HepG2 (cell line): Measurements from ENCODE around the gene SRGAP3. TPM values are rescaled to one million over a fixed set of nuclear protein-coding genes. Genes with fewer than 3 reads are reported as not detected.

Experiments
- ATAC-seq: fragments of 200-7000 bp; cut with Tn5 transposase; 3 replicates; pipeline ENCODE4 v1.9.1; 2020; ENCODE audit warnings: mild to moderate bottlenecking, moderate library complexity
- BruUV-seq: library from RNA; stranded (reverse); fragments of 400-500 nt; replicated peaks from 2 replicates; lab custom pipeline; 2021; lab: Mats Ljungman, UMichigan
- CTCF ChIA-PET: fragments of 300-600 bp; formaldehyde crosslinking; extraction: SDS; loops from one replicate; lab custom pipeline; 2021; ENCODE audit warnings: low total read pairs, inconsistent platforms, low intra/inter-chr PET ratio; lab: Yijun Ruan, JAX
- POLR2A ChIA-PET: fragments of 350-600 bp; sonication (Branson Sonifier 250); formaldehyde crosslinking; loops from one replicate; lab custom pipeline; 2020; ENCODE audit warnings: antibody characterized with exemption, inconsistent platforms; lab: Yijun Ruan, JAX
- DNase-seq: peaks from one replicate; pipeline ENCODE4 v3.0.0-alpha.2; 2015; ENCODE audit warnings: low spot score
- FAIRE-seq: peaks from 3 replicates; lab custom pipeline; 2011; peaks lifted over from hg19 to GRCh38; lab: Jason Lieb, UNC
- H2AFZ ChIP-seq: one replicate; pipeline ENCODE4 v1.6.1; 2011; ENCODE audit warnings: low read length, inconsistent platforms
- H3K27ac ChIP-seq: fragments of 300-600 bp; 3 replicates; pipeline ENCODE4 v1.8.0; 2011; ENCODE audit warnings: mixed run types, mild to moderate bottlenecking, mixed read lengths, low read length, inconsistent platforms; ENCODE audit not compliant: insufficient read depth; ENCODE audit errors: extremely low read length
- H3K27me3 ChIP-seq, 2 experiments: fragments of 200-600 bp in 1 of 2; 2 replicates in 1 of 2; 3 replicates in 1 of 2; pipeline versions ENCODE4 v1.6.0 to v1.8.0; 2011; ENCODE audit warnings: low read length in 2 of 2, mild to moderate bottlenecking in 2 of 2, moderate library complexity in 2 of 2, inconsistent platforms in 1 of 2; ENCODE audit not compliant: insufficient read depth in 2 of 2, control insufficient read depth in 1 of 2
- H3K36me3 ChIP-seq, 2 experiments: fragments of 200-600 bp in 1 of 2; replicated peaks in 1 of 2; 2 replicates in 1 of 2; 3 replicates in 1 of 2; pipeline versions ENCODE4 v1.5.1 to v1.8.0; 2011; ENCODE audit warnings: low read length in 2 of 2, inconsistent platforms in 1 of 2; ENCODE audit not compliant: insufficient read depth in 2 of 2, control insufficient read depth in 1 of 2
- H3K4me1 ChIP-seq: 2 replicates; pipeline ENCODE4 v1.5.1; 2012; ENCODE audit warnings: low read length, inconsistent platforms; ENCODE audit not compliant: insufficient read depth
- H3K4me2 ChIP-seq: 2 replicates; pipeline ENCODE4 v1.6.0; 2011; ENCODE audit warnings: low read depth, low read length, inconsistent platforms
- H3K4me3 ChIP-seq, 3 experiments: fragments of 200-600 bp in 1 of 3; sonication (generic), shearing (Covaris generic) in 1 of 3; replicated peaks in 1 of 3; 2 replicates each; pipeline ENCODE4 v1.5.1; 2011 to 2016; ENCODE audit warnings: low read length in 3 of 3, inconsistent platforms in 2 of 3, low read depth in 2 of 3, mild to moderate bottlenecking in 2 of 3, control low read depth in 1 of 3, mixed read lengths in 1 of 3; ENCODE audit not compliant: insufficient read depth in 1 of 3
- H3K79me2 ChIP-seq: one replicate; pipeline ENCODE4 v1.6.1; 2011; ENCODE audit warnings: low read length, inconsistent platforms; ENCODE audit not compliant: insufficient read depth
- H3K9ac ChIP-seq: 2 replicates; pipeline ENCODE4 v1.6.0; 2011; ENCODE audit warnings: mild to moderate bottlenecking, low read depth, low read length, inconsistent platforms; ENCODE audit not compliant: insufficient read depth
- H3K9me3 ChIP-seq: 2 replicates; pipeline ENCODE4 v1.5.1; 2012; ENCODE audit warnings: mild to moderate bottlenecking, low read length
- H4K20me1 ChIP-seq: 2 replicates; pipeline ENCODE4 v1.6.0; 2011; ENCODE audit warnings: inconsistent platforms, mild to moderate bottlenecking, low read length, moderate library complexity; ENCODE audit not compliant: insufficient read depth
- ERF ChIP-seq: IDR thresholded peaks from 2 replicates; pipeline ENCODE4 v1.6.1; 2018; ENCODE audit warnings: missing biosample characterization, missing genetic modification reagents
- FOXC1 ChIP-seq: sonication (generic); formaldehyde crosslinking; IDR thresholded peaks from 2 replicates; pipeline ENCODE4 v1.8.0; 2022; ENCODE audit warnings: mild to moderate bottlenecking, missing genetic modification reagents, borderline replicate concordance
- FOXJ3 ChIP-seq: sonication (generic); formaldehyde crosslinking; IDR thresholded peaks from 2 replicates; pipeline ENCODE4 v1.4.0; 2020; ENCODE audit warnings: missing genetic modification reagents, mild to moderate bottlenecking, borderline replicate concordance
- FOXK2 ChIP-seq: fragments of 450-650 bp; IDR thresholded peaks from 2 replicates; pipeline ENCODE4 v1.6.1; 2016
- HOXA9 ChIP-seq: sonication (generic); formaldehyde crosslinking; IDR thresholded peaks from 2 replicates; pipeline ENCODE4 v1.8.1; 2022; ENCODE audit warnings: missing genetic modification reagents, mild to moderate bottlenecking, moderate library complexity, borderline replicate concordance
- NR1H2 ChIP-seq: sonication (generic); formaldehyde crosslinking; IDR thresholded peaks from 2 replicates; pipeline ENCODE4 v1.8.1; 2022; ENCODE audit warnings: low read depth, missing genetic modification reagents, borderline replicate concordance
- PTBP1 ChIP-seq: fragments of 200-400 bp; formaldehyde crosslinking; IDR thresholded peaks from 2 replicates; pipeline ENCODE4 v1.6.1; 2018; ENCODE audit warnings: low read length, low read depth; ENCODE audit not compliant: poor library complexity, severe bottlenecking
- RBFOX2 ChIP-seq: fragments of 200-400 bp; formaldehyde crosslinking; IDR thresholded peaks from 2 replicates; pipeline ENCODE4 v1.6.1; 2017; ENCODE audit warnings: low read depth, mild to moderate bottlenecking, low read length
- YEATS4 ChIP-seq: sonication (generic); formaldehyde crosslinking; IDR thresholded peaks from 2 replicates; pipeline ENCODE4 v1.4.0; 2020; ENCODE audit warnings: missing genetic modification reagents, borderline replicate concordance
- ZIK1 ChIP-seq: sonication (generic); formaldehyde crosslinking; IDR thresholded peaks from 2 replicates; pipeline ENCODE4 v1.5.0; 2020; ENCODE audit warnings: mild to moderate bottlenecking, low read depth, missing genetic modification reagents, borderline replicate concordance
- ZNF775 ChIP-seq: sonication (generic); formaldehyde crosslinking; IDR thresholded peaks from 2 replicates; pipeline ENCODE4 v1.4.0; 2020; ENCODE audit warnings: missing genetic modification reagents, mild to moderate bottlenecking, moderate library complexity, borderline replicate concordance
- ZSCAN31 ChIP-seq: sonication (generic); formaldehyde crosslinking; IDR thresholded peaks from 2 replicates; pipeline ENCODE4 v1.5.0; 2020; ENCODE audit warnings: low read depth, mild to moderate bottlenecking, missing genetic modification reagents
- WGBS: methylation state at CpG from one replicate; pipeline ENCODE4 v1.1.6; 2017; ENCODE audit warnings: low lambda C conversion rate; 5-methylcytosine and 5-hydroxymethylcytosine counted together
- in situ Hi-C: cut with HindIII; loops from 2 replicates; pipeline ENCODE4 v1.10.0; 2017; ENCODE audit warnings: low pct_unique_long_range_greater_than_20kb; ENCODE audit not compliant: extremely low pct_ligation_motif_present
- intact Hi-C: fragments of 100-400 bp; cut with micrococcal nuclease; formaldehyde crosslinking; loops from one replicate; pipeline ENCODE4 v1.10.0; 2022; ENCODE audit not compliant: unreplicated experiment
- polyA plus RNA-seq, 8 experiments: library from polyadenylated mRNA; depleted of rRNA in 3 of 8; stranded (reverse) in 7 of 8; unstranded in 1 of 8; fragments of >200 nt; fragmentation: Illumina TruSeq in 4 of 8; extraction: Trizol in 4 of 8; gene quantifications; 2 replicates each; pipeline versions ENCODE4 v1.2.1 to v1.2.3, GENCODE V29; 2011 to 2016; ENCODE audit warnings: low read depth in 4 of 8, missing spikeins in 1 of 8, mixed read lengths in 1 of 8; ENCODE audit not compliant: insufficient read depth in 1 of 8
- total RNA-seq, 5 experiments: library from RNA; depleted of rRNA; stranded (reverse); fragments of >200 nt; fragmentation: Illumina TruSeq; extraction: Trizol; gene quantifications; 2 replicates each; pipeline ENCODE4 v1.2.3, GENCODE V29; 2016; ENCODE audit warnings: low read depth in 1 of 5
- TF ChIP-seq, protein P1 (sequence below): sonication (generic); formaldehyde crosslinking; IDR thresholded peaks from 2 replicates; pipeline ENCODE4 v1.4.0; 2020; ENCODE audit warnings: mild to moderate bottlenecking, missing genetic modification reagents

SRGAP3 gene
- total and polyA plus RNA-seq, 2 of the 13 experiments (the other 11 are each of a cell fraction or from before 2014, with no cell fraction given): 1.2 to 1.4 TPM

DNA sequence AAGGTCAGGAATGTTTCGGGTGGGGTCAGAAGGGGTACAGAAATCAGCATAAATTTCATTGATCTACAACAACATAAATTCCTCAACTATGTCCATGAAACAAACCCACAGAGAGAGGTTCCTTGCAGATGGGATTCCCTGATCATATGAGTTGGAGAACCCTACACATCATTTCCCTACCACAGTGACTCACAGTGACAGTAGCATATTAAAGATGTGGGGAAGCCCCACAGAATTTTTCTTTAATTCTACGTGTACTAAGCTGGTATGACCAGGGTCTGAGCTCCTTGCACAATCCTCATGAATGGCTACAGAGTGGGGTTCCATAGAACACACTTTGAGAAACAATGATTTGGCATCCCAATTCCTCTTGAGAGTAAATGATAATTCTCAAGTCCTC is 169.3 kb downstream of the SRGAP3 start:
- Histone ChIP-seq H3K4me3 (no peak overlapping the region), H3K79me2 (no peaks in the 10 kb centered on the region), H4K20me1 (no peaks in the 10 kb centered on the region), H3K36me3 (no peaks in the 10 kb centered on the region), H3K4me1 (no peaks in the 10 kb centered on the region), H3K9me3 (no peaks in the 10 kb centered on the region), H3K27me3 (no peaks in the 10 kb centered on the region), H3K4me2 (no peak overlapping the region), H2AFZ (no peak overlapping the region), H3K27ac (no peak overlapping the region), H3K9ac (no peak overlapping the region)
- ChIA-PET POLR2A (no interaction called here), CTCF (no interaction called here)
- BruUV-seq: no TSS peak
- in situ Hi-C loops (no loop called here), intact Hi-C loops (no loop called here)
- no peak for TF ChIP-seq FOXJ3 (CRISPR knock-in tag)
- no peak for TF ChIP-seq PTBP1
- TF ChIP-seq FOXC1 (CRISPR knock-in tag): no peak
- no peak for TF ChIP-seq ZIK1 (CRISPR knock-in tag)
- no peak for TF ChIP-seq RBFOX2
- TF ChIP-seq ZSCAN31: no peak
- TF ChIP-seq HOXA9 (CRISPR knock-in tag): no peak
- TF ChIP-seq, protein P1, sequence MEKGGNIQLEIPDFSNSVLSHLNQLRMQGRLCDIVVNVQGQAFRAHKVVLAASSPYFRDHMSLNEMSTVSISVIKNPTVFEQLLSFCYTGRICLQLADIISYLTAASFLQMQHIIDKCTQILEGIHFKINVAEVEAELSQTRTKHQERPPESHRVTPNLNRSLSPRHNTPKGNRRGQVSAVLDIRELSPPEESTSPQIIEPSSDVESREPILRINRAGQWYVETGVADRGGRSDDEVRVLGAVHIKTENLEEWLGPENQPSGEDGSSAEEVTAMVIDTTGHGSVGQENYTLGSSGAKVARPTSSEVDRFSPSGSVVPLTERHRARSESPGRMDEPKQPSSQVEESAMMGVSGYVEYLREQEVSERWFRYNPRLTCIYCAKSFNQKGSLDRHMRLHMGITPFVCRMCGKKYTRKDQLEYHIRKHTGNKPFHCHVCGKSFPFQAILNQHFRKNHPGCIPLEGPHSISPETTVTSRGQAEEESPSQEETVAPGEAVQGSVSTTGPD (CRISPR knock-in tag): no peak
- no peak for TF ChIP-seq YEATS4 (CRISPR knock-in tag)
- no peak for TF ChIP-seq NR1H2 (CRISPR knock-in tag)
- no peak for TF ChIP-seq FOXK2
- no peak for TF ChIP-seq ZNF775 (CRISPR knock-in tag)
- TF ChIP-seq ERF (CRISPR knock-in tag): no peak
- 19% methylated on average over 2 of the region's 2 CpGs for WGBS
- DNase-seq (no peak), ATAC-seq (no peak), FAIRE-seq (no peak)
